Islet precursor cell (in vitro differentiated cells): ENCODE data around the gene SHPK.

Experiments
- DNase-seq: peaks from one replicate; pipeline ENCODE4 v3.0.0-alpha.2; 2018

Gene SHPK

DNA sequence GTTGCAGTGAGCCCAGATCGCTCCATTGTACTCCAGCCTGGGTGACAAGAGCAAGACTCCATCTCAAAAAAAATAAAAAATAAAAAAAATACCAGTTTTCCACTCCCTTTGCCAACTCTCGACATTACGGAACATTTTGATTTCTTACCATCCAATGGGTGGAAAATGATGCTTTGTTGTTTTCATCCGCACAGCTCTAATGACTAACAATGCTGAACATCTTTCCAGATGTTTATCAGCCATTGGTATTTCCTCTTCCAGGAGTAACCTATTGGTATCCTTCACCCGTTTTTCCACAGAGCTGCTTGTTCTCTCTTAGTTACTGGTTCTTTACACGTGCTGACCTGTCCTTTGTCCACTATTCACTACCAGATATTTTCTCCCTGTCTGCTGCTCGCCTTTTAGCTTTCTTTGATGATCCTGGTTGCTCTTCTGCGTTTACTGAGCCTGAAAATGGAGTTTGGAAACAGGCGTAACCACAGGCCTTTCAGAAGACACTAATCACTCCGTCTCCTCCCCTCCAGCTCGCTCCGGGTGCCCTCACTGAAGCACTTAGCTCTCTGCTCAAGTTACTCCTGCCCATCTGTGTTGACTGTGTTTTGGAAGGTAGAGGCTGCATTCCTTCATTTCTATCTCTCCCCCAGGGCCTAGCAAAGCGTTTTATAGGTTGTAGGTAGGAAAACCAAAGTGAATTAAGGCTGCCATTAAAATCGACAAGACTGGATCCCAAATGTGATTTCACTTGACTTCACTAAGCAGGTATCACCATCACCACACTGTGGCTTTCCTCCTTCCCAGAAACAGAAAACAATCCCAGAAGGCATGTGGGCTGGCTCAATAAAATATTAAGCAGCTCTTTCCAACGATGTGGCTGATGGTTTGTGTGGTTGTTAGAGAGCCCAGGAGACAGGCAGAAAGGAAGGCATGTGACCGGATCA, 8.9 kb downstream of the SHPK start:
- peak; percentile 92 for DNase-seq

DNA sequence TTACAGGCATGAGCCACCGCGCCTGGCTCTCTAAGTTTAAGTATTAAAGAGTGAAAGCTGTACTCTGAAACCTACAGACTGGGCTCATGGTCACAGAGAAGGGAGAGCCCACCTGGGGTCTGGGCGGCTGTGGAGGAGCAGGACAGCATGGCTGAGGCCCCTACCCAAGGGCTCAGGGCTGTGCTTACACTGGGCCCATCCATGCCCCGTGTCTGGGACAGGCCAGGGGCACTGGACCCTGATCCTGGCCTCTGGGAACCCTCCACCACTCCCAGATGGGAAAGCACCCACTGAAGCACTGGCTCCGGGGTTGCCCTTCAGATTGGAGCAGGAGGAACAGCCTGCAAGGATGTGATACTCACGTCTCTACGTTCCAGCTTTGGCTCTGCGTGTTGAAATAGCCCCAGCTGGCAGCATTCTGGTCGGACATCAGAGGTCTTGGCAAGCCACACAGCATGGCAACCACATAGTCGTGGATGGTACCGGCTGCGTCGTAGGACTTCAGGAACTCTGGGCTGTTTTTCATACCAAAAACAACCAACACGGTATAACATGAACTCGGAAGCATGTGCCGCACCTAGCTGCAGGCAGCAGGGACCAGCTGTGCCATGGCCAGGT, 13.0 kb downstream of the SHPK start:
- DNase-seq: no peak

DNA sequence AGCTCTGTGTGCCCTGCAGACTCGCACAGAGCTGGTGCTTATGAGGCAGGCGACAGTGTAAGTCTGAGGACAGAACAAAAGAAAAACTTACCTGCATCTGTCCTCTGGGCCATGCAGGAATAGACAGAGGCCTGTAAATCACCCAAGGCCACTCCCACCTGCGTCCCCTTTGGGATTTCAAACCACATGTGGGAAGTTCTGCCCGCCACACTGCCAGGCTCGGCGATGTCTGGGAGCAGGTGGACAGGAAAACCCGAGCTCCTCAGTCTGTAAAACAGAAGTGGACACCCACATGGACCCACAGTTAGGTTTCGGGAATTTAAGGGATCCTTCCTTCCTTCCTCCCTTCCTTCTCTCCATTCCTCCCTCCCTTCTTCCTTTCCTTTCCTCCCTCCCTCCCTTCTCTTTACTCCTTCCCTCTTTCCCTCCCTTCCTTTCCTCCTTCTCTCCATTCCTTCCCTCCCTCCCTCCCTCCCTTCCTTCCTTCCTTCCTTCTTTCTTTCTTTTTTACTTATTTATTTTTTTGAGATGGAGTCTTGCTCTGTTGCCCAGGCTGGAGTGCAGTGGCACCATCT, 14.8 kb downstream of the SHPK start:
- no peak for DNase-seq

DNA sequence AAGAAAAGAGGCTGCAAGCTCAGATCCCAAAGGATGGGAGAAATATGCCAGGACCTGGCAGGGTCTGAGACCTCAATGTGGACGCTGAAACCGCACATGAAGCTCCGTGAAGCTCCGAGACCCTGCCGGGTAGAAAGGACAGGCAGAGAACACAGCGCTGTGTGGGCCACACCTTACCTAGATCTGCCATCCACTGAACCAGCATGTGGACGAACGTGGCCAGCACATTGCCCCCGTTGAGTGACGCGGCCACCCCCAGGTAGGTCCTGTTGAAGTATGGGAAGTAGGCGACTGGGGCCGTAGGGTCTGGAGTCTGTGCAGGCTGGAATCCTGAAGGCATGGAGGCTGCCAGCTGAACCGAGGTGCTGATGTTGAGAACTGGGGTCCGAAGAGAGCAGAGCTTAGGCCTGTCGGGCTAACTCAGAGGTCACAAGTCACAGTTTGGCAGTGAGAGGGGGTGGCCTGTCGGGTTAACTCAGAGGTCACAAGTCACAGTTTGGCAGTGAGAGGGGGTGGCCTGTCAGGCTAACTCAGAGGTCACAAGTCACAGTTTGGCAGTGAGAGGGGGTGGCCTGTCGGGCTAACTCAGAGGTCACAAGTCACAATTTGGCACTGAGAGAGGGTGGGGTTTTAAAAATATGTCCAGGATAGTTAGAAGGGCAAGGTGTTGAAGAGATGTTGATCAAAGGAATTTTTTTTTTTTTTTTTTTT, 20.7 kb downstream of the SHPK start:
- no peak for DNase-seq

DNA sequence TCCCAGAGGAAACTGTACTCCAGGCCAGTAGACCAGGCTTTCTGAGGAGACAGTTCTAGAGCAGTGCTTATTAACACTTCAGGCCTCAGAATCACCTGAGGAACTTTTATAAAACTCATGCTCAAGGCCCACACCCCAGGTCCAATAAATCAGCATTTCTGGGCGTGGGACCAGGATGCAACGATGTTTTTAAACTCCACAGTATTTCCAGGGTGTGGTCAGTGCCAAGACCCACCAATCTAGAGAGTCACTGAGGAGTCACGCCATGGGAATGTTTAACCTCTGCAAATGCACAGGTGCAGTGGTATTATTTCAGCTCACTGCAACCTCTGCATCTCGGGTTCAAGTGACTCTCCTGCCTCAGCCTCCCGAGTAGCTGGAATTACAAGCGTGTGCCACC, 22.9 kb downstream of the SHPK start:
- no peak for DNase-seq

DNA sequence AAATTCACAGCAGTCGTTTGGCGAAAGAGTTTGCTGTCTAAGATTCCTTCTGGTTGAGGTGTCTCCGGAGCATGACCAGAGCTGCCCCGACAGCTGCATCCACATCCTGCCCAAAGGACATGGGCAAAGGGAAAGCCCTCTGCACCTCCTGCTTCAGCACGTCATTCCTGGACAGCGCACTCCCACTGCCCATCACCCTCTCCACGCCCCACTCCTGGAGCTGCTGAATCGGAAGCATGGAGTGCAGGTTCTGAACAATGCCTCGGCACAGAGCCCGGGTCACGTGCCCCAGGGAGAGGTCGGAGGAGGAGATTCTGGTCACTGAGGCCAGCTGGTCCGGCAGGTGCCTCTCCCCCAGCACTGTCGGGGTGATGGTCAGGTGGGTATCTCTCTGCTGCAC, 25.5 kb downstream of the SHPK start:
- no peak for DNase-seq

DNA sequence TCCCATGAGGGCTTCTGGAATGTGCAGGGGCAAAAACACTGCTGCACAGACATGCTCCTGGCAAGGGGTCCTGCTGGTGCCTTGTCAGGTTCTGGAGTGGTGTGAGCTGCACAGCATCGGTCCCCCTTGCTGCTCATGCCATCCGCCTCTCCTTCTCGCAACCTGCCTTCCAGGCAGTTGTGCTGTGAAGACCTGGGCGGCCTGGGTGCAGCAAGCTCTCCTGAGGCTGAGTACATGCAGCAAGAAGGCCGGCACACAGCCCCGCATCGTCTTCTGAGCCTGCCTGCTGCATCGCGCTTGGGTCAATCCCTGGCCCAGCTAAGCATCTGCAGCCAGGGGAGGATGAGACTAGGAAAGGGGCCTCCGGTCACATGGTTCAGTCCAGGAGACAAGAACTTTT, 26.4 kb downstream of the SHPK start:
- DNase-seq: no peak

DNA sequence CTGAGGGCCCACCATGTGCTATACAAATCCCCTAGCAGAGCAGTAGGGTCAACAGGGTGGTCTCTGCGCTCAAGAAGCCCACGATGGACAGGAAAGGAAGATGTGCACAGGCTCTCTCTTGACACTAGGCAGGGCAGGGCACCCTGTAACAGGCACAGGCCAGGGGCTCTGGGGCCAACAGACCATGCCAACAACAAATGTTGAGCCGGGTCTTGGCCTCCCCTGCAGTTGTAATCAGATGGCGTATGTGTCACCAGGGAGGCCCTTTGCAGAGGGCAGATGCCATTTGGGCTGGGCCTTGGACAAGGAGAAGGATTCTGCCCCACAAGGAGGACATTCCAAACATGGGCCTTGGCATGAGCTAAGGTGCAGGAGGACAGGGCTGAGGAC, 32.2 kb downstream of the SHPK start:
- DNase-seq: no peak

DNA sequence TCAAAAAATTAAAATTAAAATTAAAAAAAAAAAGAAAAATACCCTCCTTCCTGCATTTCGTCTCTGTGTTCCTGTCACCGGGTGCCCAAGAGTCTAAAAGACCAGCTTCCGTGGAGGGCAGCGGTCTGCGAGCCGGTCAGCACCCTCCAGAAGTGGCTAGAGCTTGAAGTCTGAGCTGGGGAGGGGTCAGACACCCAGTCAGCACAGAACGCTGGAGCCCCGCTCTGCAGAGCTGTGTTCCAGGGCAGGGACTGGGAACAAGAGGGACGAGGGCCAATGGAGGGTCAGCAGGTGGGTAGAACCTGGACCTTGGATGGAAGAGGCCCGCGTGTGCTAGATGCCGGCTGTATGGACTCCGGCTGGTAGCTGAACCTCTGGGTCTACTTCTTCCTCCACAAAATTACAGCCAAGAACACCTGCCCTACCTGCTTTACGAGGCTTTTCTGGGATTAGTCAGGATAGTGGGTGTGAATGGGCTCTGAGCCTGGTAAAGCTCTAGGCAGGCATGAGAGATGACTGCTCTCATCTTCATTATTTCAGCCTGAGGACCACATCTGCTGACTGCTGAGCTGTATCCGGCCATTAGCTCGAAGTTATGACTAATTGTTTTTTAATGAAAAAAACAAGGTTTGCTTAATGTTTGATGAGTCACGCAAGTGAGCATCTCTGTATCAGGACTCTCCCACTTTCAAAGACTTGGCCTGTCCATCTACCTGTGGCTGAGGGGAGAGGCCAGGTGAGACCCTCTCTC, 32.8 kb downstream of the SHPK start:
- no peak for DNase-seq

DNA sequence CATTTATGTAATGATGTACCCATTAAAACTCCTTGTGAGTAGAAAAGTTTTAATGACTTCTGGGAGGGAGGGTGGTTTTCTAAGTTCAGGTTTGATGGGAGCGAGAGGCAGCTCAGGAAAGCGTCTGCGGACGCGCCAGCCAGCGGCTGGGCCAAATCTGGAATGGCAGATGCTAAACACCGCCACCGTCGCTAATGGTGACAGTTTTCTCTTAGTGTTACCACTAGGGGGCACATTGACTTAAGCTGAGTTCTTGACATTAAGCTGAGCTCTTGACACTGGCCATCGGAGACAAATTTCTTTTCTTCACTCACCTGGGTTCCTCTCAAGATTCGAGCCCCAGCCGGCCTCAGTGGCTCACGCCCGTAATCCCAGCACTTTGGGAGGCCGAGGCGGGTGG, 33.6 kb downstream of the SHPK start:
- DNase-seq: peak; percentile 68

DNA sequence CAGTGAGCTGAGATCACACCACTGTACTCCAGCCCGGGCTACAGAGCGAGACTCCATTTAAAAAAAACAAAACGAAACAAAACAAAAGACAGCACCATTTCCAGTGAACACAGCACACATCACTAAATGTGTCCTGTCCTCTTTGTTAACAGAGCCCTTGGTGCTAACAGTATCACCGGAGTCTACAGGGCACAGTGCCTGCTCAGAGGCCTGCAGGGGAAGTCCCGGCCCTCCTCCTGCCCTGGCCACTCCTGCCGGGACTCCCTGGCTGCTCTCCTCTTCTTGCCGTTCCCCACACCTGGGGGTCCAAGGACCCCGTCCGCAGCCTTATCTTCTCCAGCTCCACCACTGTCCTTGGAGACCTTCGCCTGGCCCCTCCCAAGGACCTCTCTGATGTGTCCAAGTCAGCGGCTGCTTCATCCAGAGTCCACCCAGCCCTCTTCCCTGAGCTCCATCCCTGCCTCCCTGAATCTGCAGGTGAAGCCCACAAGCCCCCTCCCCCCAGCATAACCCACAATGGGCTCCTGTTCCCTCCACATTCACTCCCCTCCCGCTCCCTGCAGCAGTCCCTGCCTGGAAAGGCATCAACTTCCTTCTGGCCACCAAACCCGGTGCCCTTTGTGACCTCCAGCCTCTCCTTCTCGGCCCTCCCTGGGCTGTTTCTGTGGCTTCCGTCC, 35.4 kb downstream of the SHPK start:
- DNase-seq: no peak

DNA sequence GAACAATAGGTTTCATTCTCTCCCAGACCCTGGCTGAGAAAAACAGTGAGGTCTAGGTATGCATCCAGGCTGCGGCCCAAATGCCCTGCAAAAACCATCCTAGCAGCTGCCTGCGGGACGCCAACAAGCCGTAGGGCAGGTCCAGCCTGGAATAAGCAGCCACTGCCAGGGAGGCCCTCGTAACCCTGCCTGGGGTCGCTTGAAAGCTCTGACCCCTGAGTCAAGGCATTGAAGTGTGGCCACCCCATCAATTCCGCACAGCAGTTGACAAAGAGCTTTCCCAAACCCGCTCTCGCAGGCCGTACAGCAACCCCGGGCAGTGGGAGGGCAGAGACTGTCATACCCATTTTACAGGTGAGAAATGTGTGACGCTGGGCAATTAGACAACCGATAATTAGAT, 38.0 kb downstream of the SHPK start:
- DNase-seq: peak; percentile 63

DNA sequence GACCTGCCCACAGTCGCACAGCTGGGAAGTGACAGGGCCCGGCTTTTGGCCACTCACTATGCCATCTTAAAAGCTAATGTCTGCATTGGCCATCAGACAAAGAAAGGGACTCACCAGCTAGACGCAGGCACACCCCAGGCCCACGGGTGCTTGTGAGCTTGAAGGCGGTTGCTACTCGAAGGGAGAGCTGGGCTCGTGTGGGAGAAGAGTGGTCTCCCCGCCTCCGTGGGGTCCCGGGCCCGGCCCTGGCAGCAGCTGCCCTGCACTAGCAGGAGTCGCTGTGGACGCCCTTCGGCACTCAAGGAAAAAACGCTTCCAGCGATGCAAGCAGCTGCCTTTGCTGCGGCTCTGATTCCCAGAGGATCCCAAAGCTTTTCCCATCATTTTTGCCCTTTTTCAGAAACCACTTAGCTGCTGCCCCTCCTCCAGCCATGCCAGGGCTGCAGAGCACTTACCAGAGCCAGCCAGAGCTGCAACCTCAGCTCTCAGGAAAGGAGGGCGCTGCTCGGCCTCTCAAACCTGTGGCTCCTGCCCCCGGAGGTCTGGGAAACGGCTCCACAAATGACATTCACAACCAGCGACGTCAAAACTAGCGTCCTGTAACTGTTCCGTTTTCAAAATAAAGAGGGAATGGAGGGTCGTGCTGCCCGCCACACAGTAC, 39.1 kb downstream of the SHPK start:
- no peak for DNase-seq

DNA sequence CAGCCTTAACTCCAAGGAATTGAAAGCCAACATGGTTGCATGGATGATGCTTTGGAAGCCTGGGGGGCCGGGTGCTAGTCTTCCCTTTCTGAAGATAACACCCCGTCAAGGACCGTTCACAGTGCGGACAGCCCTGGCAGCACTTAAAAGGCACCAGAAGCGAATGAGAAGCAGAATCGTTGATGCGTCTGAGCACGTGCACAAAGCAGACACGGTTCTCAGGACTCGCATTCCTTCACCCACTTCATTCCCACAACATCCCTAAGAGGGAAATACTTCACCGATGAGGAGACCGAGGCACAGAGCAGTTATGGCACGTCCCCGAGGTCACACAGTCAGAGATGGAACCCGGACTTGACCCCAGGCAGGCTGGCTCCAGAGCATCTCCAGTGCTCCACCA, 41.1 kb downstream of the SHPK start:
- DNase-seq: peak; percentile 54

DNA sequence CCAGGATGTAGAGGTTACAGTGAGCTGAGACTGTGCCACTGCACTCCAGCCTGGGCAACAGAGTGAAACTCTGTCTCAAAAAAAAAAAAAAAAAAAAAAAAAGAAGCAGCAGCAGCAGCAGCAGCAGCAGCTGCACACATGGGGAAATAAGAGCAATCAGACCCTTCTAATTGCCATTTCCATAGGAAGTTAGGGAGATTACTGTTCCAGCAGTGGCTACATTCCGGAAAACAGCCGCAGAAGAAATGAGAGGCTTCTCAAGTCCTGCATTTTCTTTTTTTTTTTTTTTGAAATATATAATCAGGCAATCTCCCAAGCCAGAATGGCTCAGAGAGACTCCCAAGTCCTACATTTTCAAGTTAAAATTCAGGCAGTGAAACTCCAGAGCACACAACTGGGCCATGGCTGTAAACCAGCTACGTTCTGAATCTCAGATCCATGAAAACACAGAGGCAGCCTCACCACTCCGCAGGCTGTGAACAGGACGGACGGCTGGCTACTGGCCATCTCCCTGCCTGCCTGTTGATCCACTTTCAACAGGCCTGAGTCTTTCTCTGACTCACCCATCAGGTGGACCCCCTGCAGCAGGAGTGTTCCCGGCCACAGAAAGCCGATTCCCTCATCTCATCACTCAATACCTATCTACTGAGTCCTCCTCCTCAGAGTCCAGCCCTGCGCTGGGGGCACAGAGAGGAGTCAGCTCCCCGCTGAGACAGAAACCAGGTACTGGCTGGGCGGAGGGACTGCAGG, 41.8 kb downstream of the SHPK start:
- DNase-seq: peak; percentile 90

DNA sequence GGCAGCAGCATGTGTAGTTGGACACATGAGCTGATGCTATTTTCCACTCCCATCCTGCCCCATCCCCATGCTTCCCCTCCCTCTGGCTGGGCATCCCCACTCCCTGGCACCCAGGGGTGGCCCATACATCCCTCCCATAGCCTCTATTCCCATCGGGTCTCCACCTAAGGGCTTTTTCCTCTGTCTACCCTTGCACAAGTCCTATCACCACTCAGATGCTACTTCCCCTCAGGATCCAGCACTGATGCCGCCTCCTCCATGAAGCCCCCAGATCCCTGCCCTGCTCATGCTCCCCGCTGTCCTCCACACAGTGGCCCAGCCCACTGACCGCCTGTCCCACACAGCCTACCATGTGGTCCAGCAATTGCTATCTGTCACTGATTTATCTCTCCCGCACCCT, 42.7 kb downstream of the SHPK start:
- DNase-seq: no peak

DNA sequence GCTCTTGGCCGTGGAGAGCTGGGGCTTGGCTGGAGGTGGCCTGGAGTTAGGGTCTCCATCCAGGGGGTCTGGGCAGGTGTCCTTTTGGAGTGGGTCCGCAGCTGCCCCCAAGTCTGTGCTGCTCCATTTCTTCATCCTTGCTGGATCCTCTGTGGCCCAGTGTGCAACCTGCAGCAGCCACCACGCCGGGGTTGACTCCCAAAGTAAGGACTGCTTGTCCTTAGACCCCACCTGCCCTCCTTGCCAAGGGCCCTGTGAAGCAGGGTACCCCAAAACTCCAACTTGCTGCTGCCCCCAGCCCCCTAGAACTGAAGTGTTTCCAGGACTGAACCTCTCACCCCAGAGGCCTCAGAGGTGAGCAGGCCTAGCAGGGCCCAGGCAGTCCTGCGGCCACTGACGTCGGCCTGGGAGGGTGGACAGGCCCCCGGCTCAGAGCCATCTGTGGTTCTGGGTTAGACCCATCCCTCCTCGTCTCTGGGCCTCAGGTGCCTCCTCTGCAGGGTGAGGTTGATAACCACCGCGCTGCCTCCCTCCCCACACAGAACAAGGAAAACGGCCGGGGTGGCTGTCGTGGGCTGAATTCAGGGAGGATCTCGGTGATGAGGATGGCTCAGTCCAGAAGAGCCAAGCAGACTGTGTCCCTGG, 43.7 kb downstream of the SHPK start:
- no peak for DNase-seq

DNA sequence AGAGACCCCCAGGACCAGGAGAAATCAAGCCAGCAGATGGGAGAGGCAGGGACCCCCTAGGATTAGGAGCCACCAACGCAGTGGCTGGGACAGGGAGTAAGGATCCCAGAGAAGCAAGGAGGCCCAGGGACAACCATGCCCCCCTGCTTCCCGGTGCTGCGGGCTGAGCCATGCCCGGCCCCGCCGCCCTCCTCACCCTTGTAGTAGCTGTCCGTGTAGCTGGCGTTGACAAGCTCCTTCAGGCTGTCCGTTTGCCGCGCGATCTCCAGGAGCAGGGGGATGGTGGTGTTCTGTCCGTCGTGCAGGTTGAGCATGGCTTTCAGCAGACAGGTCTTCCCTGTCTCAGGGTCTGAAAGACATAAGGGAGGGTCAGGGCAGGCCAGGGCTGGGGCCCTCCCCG, 45.3 kb downstream of the SHPK start:
- DNase-seq: peak; percentile 55

DNA sequence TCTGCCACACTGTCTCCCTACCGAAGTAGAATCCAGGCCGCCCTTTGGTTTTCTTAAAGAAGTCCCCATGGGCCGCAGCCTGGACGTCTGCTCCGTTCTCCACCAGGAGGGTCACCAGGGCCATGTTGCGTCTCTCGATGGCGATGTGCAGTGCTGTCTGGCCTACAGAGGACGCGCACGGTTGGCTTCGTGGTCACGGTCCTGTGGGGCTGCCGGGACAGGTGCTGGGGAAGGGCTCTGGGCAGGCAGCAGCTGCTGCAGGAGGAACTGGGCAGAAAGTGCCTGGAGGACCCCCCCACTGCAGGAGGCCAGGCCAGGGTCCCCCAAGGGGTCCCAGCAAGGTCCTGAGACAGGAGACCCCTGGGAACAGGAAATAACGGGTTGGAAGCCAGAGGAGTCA, 45.8 kb downstream of the SHPK start:
- DNase-seq: no peak

DNA sequence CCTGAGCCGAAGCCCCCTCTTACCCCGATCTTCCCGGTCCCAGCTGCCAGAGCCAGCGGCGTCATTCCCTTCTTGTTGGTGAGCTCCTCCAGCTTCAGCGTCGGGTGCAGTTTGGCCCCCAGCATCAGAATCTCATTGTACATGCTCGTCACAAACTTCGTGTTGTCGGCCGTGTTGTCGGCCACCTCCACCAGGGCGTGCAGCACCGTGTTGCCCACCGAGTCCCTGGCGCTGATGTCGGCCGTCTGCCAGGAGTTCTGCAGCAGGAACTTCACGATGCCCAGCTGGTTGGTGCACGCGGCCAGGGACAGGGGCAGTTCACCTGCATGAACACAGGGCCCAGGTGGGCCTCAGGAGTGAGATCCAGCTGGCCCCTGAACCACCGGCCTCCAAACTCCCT, 46.3 kb downstream of the SHPK start:
- DNase-seq: no peak
